ENCODE results near the gene PROC.

DNA sequence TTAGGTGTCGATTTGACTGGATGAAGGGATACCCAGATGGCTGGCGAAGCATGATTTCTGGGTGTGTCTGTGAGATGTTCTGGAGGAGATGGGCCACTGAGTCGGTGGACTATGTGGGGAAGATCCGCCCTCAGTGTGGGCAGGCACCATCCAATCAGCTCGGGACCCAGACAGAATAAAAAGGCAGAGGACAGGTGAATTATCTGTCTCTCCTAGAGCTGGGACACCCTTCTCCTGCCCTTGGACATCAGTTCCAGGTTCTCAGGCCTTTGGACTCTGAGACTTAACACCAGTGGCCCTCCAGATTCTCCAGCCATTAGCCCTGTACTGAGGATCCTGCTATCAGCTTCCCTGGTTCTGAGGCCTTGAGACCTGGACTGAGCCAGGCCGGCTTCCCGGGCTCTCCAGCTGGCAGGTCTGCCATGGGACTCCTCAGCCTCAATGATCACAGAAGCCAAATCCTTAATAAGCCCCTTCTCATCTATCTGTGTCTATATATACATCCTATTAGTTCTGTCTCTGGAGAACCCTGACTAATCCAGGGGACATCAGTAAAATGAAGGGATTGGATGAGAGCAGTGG lies 11.7 kb downstream of the PROC start:
- TF ChIP-seq, protein P1, sequence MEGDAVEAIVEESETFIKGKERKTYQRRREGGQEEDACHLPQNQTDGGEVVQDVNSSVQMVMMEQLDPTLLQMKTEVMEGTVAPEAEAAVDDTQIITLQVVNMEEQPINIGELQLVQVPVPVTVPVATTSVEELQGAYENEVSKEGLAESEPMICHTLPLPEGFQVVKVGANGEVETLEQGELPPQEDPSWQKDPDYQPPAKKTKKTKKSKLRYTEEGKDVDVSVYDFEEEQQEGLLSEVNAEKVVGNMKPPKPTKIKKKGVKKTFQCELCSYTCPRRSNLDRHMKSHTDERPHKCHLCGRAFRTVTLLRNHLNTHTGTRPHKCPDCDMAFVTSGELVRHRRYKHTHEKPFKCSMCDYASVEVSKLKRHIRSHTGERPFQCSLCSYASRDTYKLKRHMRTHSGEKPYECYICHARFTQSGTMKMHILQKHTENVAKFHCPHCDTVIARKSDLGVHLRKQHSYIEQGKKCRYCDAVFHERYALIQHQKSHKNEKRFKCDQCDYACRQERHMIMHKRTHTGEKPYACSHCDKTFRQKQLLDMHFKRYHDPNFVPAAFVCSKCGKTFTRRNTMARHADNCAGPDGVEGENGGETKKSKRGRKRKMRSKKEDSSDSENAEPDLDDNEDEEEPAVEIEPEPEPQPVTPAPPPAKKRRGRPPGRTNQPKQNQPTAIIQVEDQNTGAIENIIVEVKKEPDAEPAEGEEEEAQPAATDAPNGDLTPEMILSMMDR (IDR thresholded peaks at IDR 0.05; ENCODE audit: insufficient read depth, low read depth, low read length), result no peak
- TF ChIP-seq EZH2 (IDR thresholded peaks at IDR 0.05; ENCODE audit: insufficient read depth, low read length), result no peak

Data from astrocyte (in vitro differentiated cells and primary cell).